NCI-H82 treated with DMSO at 0.1 percent for 48 hours (cell line): ENCODE results near the gene ZNF593.
A peak's percentile ranks its signal among the peaks of the same experiment; 100 is the strongest.

Experiments
- DNase-seq: peaks from one replicate; lab custom pipeline; 2025; ENCODE audit not compliant: unreplicated experiment; lab: John Stamatoyannopoulos, UW

ZNF593 gene

DNA sequence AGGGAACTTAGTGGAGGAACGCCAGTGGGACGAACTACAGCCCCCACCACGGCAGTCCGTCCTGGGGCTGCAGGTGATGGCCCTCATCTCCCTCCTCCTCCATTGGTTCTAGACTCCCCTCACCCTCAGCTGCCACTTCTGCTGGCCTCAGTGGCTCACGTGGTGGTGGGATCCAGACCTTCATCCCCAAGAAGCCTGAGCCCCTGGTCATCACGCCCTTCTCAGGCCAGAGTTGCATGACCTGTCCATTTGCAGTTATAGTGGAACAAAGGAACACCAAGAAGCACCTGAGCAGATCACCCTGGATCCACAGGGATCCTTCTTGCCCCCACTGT, 23.8 kb upstream of the ZNF593 start:
- DNase-seq: no peak

GRCh38 chr1:26148887-26149286, 20.8 kb upstream of the ZNF593 start:
- DNase-seq: no peak

- no peak for DNase-seq
These were observed 15.7 kb upstream of the ZNF593 start for GRCh38 chr1:26153966-26154532.

- DNase-seq: no peak
These were observed 15.0 kb upstream of the ZNF593 start for GRCh38 chr1:26154750-26155149.

- DNase-seq: no peak
These were observed 14.1 kb upstream of the ZNF593 start for GRCh38 chr1:26155370-26156284.

DNA sequence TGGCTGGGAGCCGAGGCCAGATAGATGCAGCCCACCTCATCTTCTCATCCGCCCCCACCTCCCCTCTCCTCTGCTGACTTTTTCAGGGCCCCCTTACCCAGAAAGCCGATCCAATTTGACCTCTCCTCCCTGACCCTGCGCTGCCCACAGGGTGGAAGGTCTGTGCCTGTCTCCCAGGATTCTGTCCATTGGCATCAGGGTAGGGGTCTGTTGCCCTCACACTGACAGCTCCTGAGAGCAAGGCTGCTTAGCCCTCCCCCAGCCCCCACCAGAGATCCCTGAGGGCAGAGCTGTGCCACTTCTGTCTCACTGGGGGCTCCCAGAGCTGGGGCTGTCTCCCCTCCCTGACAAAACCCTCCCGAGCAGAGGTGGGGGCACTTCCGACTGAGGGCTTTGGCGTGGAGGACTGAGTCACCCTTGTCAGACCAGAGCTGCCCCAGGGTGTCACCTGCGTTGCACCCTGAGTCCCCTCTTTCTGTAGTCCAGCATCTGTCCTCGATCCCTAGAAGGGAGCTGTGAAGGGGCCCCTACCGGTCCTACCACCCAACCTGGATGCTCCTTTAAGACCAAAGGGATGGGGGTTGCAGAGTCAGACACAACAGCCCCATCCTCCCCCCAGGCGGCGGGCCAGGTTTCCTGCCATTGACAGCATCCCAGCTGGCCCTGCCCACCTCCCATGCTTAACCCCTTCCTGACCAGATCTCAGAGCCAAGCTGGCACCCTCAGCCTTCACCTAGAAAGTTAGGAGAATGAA, 13.2 kb upstream of the ZNF593 start:
- DNase-seq: peak; percentile 47

- no peak for DNase-seq
These were observed 11.3 kb upstream of the ZNF593 start for GRCh38 chr1:26158271-26158907.

GRCh38 chr1:26158908-26159742, 10.6 kb upstream of the ZNF593 start, which contains the start of gene FAM110D:
Gene FAM110D (plus strand): TSS chr1:26159079. CDS start chr1:26161292, 2,213 bp downstream.
- no peak for DNase-seq

- DNase-seq: no peak
These were observed 10.0 kb upstream of the ZNF593 start for GRCh38 chr1:26159743-26160039.

DNA sequence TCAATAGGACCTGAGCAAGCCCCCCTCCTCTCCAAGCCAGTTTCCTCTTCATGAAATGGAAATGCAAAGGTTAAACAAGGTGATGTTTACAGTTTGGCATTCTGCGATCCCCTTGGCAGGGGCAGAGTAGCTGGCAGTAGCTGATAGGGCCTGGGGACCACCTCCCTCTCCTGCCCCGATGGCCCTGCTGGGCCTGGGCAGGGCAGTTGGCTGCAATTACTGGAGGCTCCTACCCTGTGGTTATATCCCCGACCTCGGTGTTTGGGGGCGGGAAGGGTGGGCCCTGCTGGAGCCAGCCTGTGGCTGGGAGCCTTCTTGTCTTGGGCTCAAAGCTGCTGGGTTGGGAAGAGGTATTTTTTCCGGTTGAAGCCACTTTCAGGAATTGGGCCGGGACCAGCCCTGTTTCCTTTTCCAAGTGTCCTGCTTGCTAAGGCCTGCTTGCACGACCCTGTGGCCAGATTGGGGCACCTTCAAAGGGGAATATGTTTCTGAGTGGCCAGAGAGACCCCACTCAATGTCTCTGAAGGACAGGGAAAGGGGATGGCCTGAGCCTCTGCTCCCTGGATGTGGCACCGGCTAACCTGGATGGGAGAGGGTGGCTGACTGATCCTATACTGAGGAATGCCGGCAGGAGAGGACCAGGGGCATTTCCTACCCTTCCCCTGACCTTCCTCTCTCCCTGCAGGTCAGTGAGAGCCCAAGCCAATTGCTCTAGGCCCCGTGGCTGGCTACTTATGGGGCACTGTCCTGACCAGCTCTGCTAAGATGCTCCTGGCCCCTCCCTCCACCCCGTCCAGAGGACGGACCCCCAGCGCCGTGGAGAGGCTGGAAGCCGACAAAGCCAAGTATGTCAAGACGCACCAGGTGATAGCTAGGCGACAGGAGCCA, 8.9 kb upstream of the ZNF593 start:
- no peak for DNase-seq

DNA sequence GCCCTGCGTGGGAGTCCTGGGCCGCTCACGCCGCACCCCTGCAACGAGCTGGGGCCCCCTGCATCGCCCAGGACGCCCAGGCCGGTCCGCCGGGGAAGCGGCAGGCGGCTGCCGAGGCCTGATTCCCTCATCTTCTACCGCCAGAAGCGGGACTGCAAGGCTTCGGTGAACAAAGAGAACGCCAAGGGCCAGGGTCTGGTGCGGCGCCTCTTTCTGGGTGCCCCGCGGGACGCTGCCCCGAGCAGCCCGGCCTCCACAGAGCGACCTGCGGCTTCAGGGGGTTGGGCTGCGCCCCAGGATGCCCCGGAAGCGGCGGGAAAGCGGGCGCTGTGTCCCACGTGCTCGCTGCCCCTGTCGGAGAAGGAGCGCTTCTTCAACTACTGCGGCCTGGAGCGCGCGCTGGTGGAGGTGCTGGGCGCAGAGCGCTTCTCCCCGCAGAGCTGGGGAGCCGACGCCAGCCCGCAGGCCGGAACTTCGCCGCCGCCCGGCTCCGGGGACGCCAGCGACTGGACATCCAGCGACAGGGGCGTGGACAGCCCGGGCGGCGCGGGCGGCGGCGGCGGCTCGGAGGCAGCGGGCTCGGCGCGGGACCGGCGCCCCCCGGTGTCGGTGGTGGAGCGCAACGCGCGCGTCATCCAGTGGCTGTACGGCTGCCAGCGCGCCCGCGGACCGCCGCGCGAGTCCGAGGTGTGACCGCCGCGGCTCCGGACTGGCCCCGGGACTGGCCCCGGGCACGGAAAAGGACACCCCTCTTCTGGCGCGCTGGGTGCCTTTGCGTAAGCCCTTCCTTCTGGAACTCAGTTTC, 8.1 kb upstream of the ZNF593 start:
- DNase-seq: no peak

DNA sequence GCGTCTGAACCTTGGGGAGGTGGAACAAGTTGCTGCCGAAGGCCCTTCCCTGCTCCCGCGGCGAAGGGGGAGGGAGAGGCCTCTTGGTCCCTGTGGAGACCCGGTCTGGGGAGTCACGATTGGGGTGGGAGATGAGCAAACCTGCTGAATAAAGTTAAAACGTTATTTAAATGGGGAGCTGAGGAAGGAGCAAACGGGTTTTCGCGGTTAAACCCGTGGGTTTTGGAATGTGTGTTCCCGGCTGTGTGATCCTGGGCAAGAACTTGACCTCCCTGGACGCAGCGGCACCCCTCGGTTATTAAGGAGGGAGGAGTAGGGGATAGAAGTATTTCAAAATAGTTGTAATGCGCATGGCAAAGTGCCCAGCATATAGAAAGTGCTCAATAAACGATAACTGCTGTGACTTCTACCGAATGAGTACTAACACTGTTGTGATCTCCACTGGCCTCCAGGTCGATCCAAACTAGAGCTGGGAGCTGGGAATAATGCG, 7.4 kb upstream of the ZNF593 start:
- no peak for DNase-seq

GRCh38 chr1:26163684-26164035, 6.0 kb upstream of the ZNF593 start:
- no peak for DNase-seq

GRCh38 chr1:26164036-26164860, 5.5 kb upstream of the ZNF593 start:
- no peak for DNase-seq

GRCh38 chr1:26164861-26165842, 4.6 kb upstream of the ZNF593 start:
- peak; percentile 62 for DNase-seq

DNA sequence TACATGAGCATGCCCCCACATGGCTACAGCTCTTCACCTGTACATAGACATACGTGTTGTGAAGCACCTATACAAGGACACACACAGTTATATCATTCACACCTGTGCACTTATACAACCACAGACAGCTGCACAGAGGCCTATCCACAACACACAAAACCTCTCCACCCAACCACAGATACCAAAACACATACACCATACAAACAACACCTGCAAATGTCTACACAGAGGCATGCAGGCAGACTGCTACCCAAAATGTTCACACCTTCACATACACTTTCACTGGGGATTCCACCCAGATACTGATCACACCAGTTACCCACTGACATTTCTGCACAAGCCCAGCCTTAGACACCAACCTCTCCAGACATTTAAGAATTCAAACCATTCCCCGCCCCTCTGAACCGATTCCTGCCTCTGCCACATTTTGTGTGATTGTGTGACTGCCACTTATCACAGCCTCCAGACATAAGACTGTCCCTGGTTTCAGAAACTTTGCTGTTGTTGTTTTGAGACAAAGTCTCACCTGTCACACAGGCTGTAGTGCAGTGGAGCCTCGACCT, 2.9 kb upstream of the ZNF593 start:
- DNase-seq: no peak
